NCI-H82 treated with DMSO at 0.1 percent for 48 hours (cell line): ENCODE measurements around the gene PLXNB3.
"Not testable (repeated sequence)": the region's sequence is repeated elsewhere in the genome, so short reads cannot be mapped to it uniquely, and the experiment has no call there.

Experiments used
- DNase-seq: peaks from one replicate; lab custom pipeline; 2025; ENCODE audit not compliant: unreplicated experiment; lab: John Stamatoyannopoulos, UW

Gene PLXNB3

GRCh38 chrX:153763989-153764755, at the start of gene PLXNB3:
PLXNB3 (plus strand) TSS chrX:153764249; CDS start chrX:153765536, 1,287 bp downstream.
- DNase-seq, result peak; percentile 22

GRCh38 chrX:153714256-153714655, 49.8 kb upstream of the PLXNB3 start:
- DNase-seq, result no peak

GRCh38 chrX:153717445-153717844, 46.6 kb upstream of the PLXNB3 start:
- DNase-seq, result no peak

- DNase-seq, result no peak
These were observed 44.8 kb upstream of the PLXNB3 start for GRCh38 chrX:153719238-153719637.

- no peak for DNase-seq
These were observed 44.3 kb upstream of the PLXNB3 start for GRCh38 chrX:153719701-153720100.

GRCh38 chrX:153722704-153723350, 41.2 kb upstream of the PLXNB3 start:
- DNase-seq, result no peak

- no peak for DNase-seq
These were observed 40.4 kb upstream of the PLXNB3 start for GRCh38 chrX:153723351-153724251.

- DNase-seq, result peak; percentile 73
These were observed 39.6 kb upstream of the PLXNB3 start, which contains the start of the genes ABCD1 and BCAP31 for GRCh38 chrX:153724252-153725038. ABCD1 (plus strand) TSS chrX:153724856; CDS start chrX:153725267, 411 bp downstream. BCAP31 (minus strand) TSS chrX:153724387; CDS start chrX:153723244, 1,143 bp downstream.

- no peak for DNase-seq
These were observed 38.8 kb upstream of the PLXNB3 start for GRCh38 chrX:153725039-153725831.

- no peak for DNase-seq
These were observed 38.2 kb upstream of the PLXNB3 start for GRCh38 chrX:153725832-153726285.

GRCh38 chrX:153726286-153727122, 37.5 kb upstream of the PLXNB3 start:
- peak; percentile 15 for DNase-seq

GRCh38 chrX:153727123-153727931, 36.7 kb upstream of the PLXNB3 start:
- DNase-seq, result no peak

GRCh38 chrX:153728095-153728494, 36.0 kb upstream of the PLXNB3 start:
- DNase-seq, result no peak

- DNase-seq, result no peak
These were observed 35.0 kb upstream of the PLXNB3 start for GRCh38 chrX:153728951-153729631.

- not testable (repeated sequence) for DNase-seq
These were observed 33.9 kb upstream of the PLXNB3 start for GRCh38 chrX:153730115-153730514.

- DNase-seq, result no peak
These were observed 32.8 kb upstream of the PLXNB3 start for GRCh38 chrX:153731117-153731844.

- no peak for DNase-seq
These were observed 32.2 kb upstream of the PLXNB3 start for GRCh38 chrX:153731845-153732215.
